K562 treated with DMSO at 1 percent for 12 hours (cell line): ENCODE measurements around the gene NDST1. TPM values are rescaled to one million over a fixed set of nuclear protein-coding genes. Genes with fewer than 3 reads are reported as not detected.

Source experiments
- total RNA-seq: library from RNA; unstranded; fragments of 300-600 nt; gene quantifications from 2 replicates; pipeline ENCODE4 v1.2.3, GENCODE V29; 2022; ENCODE audit not compliant: insufficient read depth

The NDST1 gene
- 4.2 and 24.5 TPM in 2 replicates for total RNA-seq

GRCh38 chr5:150507474-150508276, at the start of gene NDST1:
NDST1 (plus strand) TSS chr5:150508131; CDS start chr5:150521255, 13,124 bp downstream.

Other genes with a start within 250 kb of the NDST1 start
- gene CAMK2A, start 218.4 kb upstream of the NDST1 start, total RNA-seq = not detected in 2 replicates
- gene ARSI, start 205.2 kb upstream of the NDST1 start, total RNA-seq = not detected in 2 replicates
- gene TCOF1, start 150.4 kb upstream of the NDST1 start, total RNA-seq = 22.5 and 36.5 TPM in 2 replicates
- 1.0 and 6.4 TPM in 2 replicates for gene CD74, start 95.2 kb upstream of the NDST1 start, total RNA-seq
- 6,591 and 10,809 TPM in 2 replicates for gene RPS14, start 58.4 kb upstream of the NDST1 start, total RNA-seq
- 0.18 and 0.85 TPM in 2 replicates for gene SYNPO, start 132.5 kb downstream of the NDST1 start, total RNA-seq
- gene MYOZ3, start 153.1 kb downstream of the NDST1 start, total RNA-seq = 0.17 TPM in 1 of 2 replicates, not detected in the other
- 35.4 and 80.2 TPM in 2 replicates for gene RBM22, start 192.9 kb downstream of the NDST1 start, total RNA-seq